ENCODE measurements around the gene VCPKMT. TPM values are rescaled to one million over a fixed set of nuclear protein-coding genes. Genes with fewer than 3 reads are reported as not detected.

The VCPKMT gene
- total and polyA plus RNA-seq, 12 donors = 1.9 to 28.5 (median 3.2) TPM

DNA sequence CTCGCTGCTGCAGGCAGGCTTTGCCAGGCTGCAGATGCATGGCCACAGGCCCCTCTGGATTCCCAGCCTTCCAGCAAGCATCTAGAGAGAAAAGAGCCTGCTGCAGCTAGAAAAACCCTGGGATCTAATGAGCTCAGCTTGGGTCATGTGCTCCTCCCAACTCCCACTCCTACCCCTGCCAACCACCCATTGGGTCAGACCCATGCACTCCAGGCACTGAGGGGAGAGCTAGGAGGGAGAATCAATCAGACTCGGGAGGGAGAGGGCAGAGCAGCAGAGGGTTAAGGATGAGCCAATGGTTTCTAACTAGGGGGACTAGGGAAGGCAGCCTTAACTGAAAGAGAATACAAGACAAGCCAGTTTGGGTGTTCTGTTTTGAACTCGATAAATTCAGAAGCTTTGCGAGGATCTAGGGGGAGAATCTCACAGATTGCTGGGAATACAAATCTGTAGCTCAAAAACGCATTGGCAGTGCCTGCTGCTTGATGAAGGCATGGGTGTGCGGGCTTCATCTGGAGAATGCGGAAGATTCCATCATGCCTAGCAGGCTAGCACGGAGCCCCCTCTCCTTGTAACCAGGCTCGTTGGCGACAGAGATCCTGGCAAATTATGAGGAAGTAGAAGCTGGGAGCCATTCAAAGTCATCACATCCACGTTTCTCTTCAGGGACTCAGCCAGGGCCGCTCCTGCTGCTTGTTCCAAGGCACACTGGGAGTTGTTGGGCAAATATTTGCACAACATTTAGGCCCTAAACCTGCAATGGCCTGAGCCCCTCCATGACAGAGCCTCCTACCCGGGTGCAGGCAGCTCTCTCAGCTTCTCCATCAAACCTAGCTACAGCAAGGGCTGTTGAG, 56.4 kb downstream of the VCPKMT start:
- TF ChIP-seq CTCF (IDR thresholded peaks at IDR 0.05) = no peak
- ATAC-seq = no peak
- intact Hi-C loops (cut with DNase I) = loop anchor here in 1 of 10 donors (5.0 kb wide), 1 partner anchor 58 kb away; no protein-coding TSS in a partner anchor

More for the DNA sequence above, 56.4 kb downstream of the VCPKMT start:
- Histone ChIP-seq H3K9me3 (no peaks in the 10 kb centered on the region), H3K4me1 (peaks cover 14 to 76% (median 22%) of the 10 kb centered on the region in 9 donors), H3K27ac (peak overlapping the region; percentile 41 to 92 (median 74)), H3K4me3 (no peak overlapping the region), H3K36me3 (no peaks in the 10 kb centered on the region), H3K27me3 (no peaks in the 10 kb centered on the region)
- DNase-seq = no peak
- WGBS, 2 donors = 80% methylated on average over 13 of the region's 13 CpGs

Other genes starting within 250 kb of the VCPKMT start
- gene ARF6, start 223.5 kb downstream of the VCPKMT start, total RNA-seq = 10 to 100 TPM; 19.0 to 40.5 (median 25.5) TPM
- gene ARF6, start 223.5 kb downstream of the VCPKMT start, polyA plus RNA-seq = 10 to 100 TPM; 11.0 to 19.7 TPM
- 10 to 100 TPM; 27.4 to 40.0 (median 34.4) TPM for gene SOS2, start 115.0 kb upstream of the VCPKMT start, total RNA-seq
- gene SOS2, start 115.0 kb upstream of the VCPKMT start, polyA plus RNA-seq = 10 to 100 TPM; 10.1 to 12.8 TPM
- 10 to 100 TPM in 9 of 10 donors, 1 to 10 TPM in 1; 7.5 to 15.5 (median 12.1) TPM for gene L2HGDH, start 195.7 kb upstream of the VCPKMT start, total RNA-seq
- 1 to 10 TPM; 1.9 to 3.7 TPM for gene L2HGDH, start 195.7 kb upstream of the VCPKMT start, polyA plus RNA-seq
- 10 to 100 TPM; 17.0 to 31.3 (median 24.4) TPM for gene DMAC2L, start 195.8 kb upstream of the VCPKMT start, total RNA-seq
- 10 to 100 TPM in 1 of 2 donors, 1 to 10 TPM in 1; 9.4 to 25.4 TPM for gene DMAC2L, start 195.8 kb upstream of the VCPKMT start, polyA plus RNA-seq